Glutamatergic neuron (in vitro differentiated cells): ENCODE results near the gene MIA2. TPM values are rescaled to one million over a fixed set of nuclear protein-coding genes. Genes with fewer than 3 reads are reported as not detected.
"Not testable (repeated sequence)": the region's sequence is repeated elsewhere in the genome, so short reads cannot be mapped to it uniquely, and the experiment has no call there.

ENCODE experiments used
- DNase-seq: peaks from one replicate; pipeline ENCODE4 v3.0.0; 2022
- H3K27ac Mint-ChIP-seq: one replicate; pipeline ENCODE4 v1.8.0; 2020; ENCODE audit warnings: mild to moderate bottlenecking, mixed read lengths, inconsistent platforms; ENCODE audit not compliant: unreplicated experiment
- H3K27me3 Mint-ChIP-seq: one replicate; pipeline ENCODE4 v1.8.0; 2020; ENCODE audit warnings: mild to moderate bottlenecking, moderate library complexity, mixed read lengths, inconsistent platforms; ENCODE audit not compliant: unreplicated experiment
- H3K36me3 Mint-ChIP-seq: one replicate; pipeline ENCODE4 v1.8.0; 2020; ENCODE audit warnings: mild to moderate bottlenecking, mixed read lengths, inconsistent platforms; ENCODE audit not compliant: unreplicated experiment
- H3K4me1 Mint-ChIP-seq: one replicate; pipeline ENCODE4 v1.8.0; 2020; ENCODE audit warnings: mild to moderate bottlenecking, low read depth, mixed read lengths, inconsistent platforms; ENCODE audit not compliant: unreplicated experiment
- H3K4me3 Mint-ChIP-seq: one replicate; pipeline ENCODE4 v1.8.0; 2020; ENCODE audit warnings: mild to moderate bottlenecking, mixed read lengths, inconsistent platforms; ENCODE audit not compliant: unreplicated experiment
- H3K9me3 Mint-ChIP-seq: one replicate; pipeline ENCODE4 v1.8.0; 2020; ENCODE audit warnings: mild to moderate bottlenecking, moderate library complexity, mixed read lengths, inconsistent platforms; ENCODE audit not compliant: unreplicated experiment
- total RNA-seq: library from RNA; stranded (reverse); fragmentation: NEBNext Ultra II Directional; extraction: Animal tissue kit (Norgen Biotek cat#: 25700); gene quantifications from one replicate; pipeline ENCODE4 v1.2.1, GENCODE V29; 2021; ENCODE audit not compliant: unreplicated experiment
- TF ChIP-seq, protein P1 (sequence below): fragments of 200-600 bp; sonication (generic); IDR thresholded peaks from one replicate; pipeline ENCODE4 v1.5.0; 2021; ENCODE audit not compliant: partially characterized antibody, unreplicated experiment

The MIA2 gene
- total RNA-seq, 1 donor from 2014 or later: 9.7 TPM

DNA sequence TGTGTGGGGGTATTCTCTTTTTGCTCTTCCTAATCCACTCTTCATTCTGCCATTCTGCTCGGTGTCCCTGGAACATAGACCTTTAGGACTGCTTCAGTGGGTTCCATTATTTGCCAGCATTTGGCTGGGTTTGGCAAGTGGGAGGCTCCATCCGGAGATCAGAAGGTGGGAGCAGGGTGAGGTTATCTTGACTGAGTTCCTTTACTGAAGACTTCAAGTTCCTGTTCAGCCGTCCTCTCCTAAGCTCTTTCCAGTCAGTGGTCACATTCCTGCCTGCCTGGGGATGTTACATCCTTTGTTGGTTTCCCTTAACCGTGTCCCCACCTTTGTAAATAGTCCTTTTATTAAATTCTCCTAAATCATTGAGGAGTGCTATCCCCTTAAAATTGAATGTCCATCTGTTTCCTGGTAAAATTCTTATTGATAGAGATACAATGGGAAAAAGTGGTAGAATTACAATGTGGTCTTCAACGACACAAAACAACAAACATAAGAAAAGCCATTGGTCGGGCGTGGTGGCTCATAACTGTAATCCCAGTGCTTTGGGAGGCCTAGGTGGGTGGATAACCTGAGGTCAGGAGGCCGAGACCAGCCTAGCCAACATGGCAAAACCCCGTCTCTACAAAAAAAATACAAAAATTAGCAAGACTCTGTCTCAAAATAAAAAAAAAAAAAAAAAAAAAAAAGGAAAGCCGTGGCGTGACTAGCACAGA is 5.0 kb upstream of the MIA2 start:
- no peak overlapping the region for H3K4me3 Mint-ChIP-seq

GRCh38 chr14:39229222-39229543 is 4.5 kb upstream of the MIA2 start:
- H3K27me3 Mint-ChIP-seq: no peaks in the 10 kb centered on the region
- H3K36me3 Mint-ChIP-seq: no peaks in the 10 kb centered on the region
- no peak overlapping the region for H3K27ac Mint-ChIP-seq
- no peaks in the 10 kb centered on the region for H3K4me1 Mint-ChIP-seq
- H3K4me3 Mint-ChIP-seq: no peak overlapping the region
- no peak for DNase-seq
- H3K9me3 Mint-ChIP-seq: no peaks in the 10 kb centered on the region
- TF ChIP-seq, protein P1, sequence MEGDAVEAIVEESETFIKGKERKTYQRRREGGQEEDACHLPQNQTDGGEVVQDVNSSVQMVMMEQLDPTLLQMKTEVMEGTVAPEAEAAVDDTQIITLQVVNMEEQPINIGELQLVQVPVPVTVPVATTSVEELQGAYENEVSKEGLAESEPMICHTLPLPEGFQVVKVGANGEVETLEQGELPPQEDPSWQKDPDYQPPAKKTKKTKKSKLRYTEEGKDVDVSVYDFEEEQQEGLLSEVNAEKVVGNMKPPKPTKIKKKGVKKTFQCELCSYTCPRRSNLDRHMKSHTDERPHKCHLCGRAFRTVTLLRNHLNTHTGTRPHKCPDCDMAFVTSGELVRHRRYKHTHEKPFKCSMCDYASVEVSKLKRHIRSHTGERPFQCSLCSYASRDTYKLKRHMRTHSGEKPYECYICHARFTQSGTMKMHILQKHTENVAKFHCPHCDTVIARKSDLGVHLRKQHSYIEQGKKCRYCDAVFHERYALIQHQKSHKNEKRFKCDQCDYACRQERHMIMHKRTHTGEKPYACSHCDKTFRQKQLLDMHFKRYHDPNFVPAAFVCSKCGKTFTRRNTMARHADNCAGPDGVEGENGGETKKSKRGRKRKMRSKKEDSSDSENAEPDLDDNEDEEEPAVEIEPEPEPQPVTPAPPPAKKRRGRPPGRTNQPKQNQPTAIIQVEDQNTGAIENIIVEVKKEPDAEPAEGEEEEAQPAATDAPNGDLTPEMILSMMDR: no peak

More for the DNA sequence above, 5.0 kb upstream of the MIA2 start:
- H3K36me3 Mint-ChIP-seq: no peaks in the 10 kb centered on the region
- H3K9me3 Mint-ChIP-seq: no peaks in the 10 kb centered on the region
- no peaks in the 10 kb centered on the region for H3K4me1 Mint-ChIP-seq
- TF ChIP-seq, protein P1: no peak
- H3K27ac Mint-ChIP-seq: no peak overlapping the region
- DNase-seq: no peak
- H3K27me3 Mint-ChIP-seq: no peaks in the 10 kb centered on the region

- H3K27me3 Mint-ChIP-seq: no peaks in the 10 kb centered on the region
- no peak overlapping the region for H3K27ac Mint-ChIP-seq
- no peak overlapping the region for H3K4me3 Mint-ChIP-seq
- H3K4me1 Mint-ChIP-seq: no peaks in the 10 kb centered on the region
- no peak for DNase-seq
- TF ChIP-seq, protein P1: no peak
- H3K9me3 Mint-ChIP-seq: no peaks in the 10 kb centered on the region
- H3K36me3 Mint-ChIP-seq: no peaks in the 10 kb centered on the region
Measured at GRCh38 chr14:39229601-39230110, 4.1 kb upstream of the MIA2 start.

- H3K4me3 Mint-ChIP-seq: no peak overlapping the region
- no peak for DNase-seq
- TF ChIP-seq, protein P1: no peak
- no peaks in the 10 kb centered on the region for H3K36me3 Mint-ChIP-seq
- no peaks in the 10 kb centered on the region for H3K27me3 Mint-ChIP-seq
- H3K9me3 Mint-ChIP-seq: no peaks in the 10 kb centered on the region
- H3K27ac Mint-ChIP-seq: no peak overlapping the region
- H3K4me1 Mint-ChIP-seq: no peaks in the 10 kb centered on the region
Measured at GRCh38 chr14:39230416-39231035, 3.2 kb upstream of the MIA2 start.

DNA sequence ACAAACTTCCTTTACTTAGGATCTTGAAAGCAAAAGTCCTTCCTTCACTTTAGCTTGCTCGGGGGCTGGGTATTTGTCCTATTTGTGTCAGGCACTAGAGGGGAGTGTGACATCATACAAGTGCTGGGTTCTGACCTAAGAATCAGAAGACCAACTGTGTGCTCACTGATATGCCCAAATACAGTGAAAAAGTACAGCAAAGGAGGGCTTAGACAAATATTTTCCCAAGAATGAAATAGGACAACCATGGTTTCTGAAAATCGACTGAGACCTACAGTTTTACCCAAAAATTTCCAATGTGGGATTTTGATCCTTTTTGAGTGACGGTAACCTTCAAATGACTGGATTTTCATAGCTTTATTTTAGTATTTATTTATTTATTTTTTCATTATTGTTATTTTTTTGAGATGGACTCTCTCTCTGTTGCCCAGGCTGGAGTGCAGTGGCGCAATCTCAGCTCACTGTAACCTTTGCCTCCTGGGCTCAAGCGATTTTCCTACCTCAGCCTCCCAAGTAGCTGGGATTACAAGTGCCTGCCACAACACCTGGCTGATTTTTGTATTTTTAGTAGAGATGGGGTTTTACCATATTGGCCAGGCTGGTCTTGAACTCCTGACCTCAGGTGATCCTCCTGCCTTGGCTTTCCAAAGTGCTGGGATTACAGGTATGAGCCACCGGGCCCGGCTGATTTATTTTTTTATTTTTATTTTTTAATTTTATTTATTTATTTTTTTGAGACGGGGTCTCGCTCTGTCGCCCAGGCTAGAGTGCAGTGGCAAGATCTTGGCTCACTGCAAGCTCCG is 1.8 kb upstream of the MIA2 start:
- H3K27ac Mint-ChIP-seq, H3K4me3 Mint-ChIP-seq, H3K36me3 Mint-ChIP-seq, DNase-seq, H3K4me1 Mint-ChIP-seq, H3K9me3 Mint-ChIP-seq, H3K27me3 Mint-ChIP-seq: not testable (repeated sequence)
